ENCODE data around the gene JAG1. TPM values are rescaled to one million over a fixed set of nuclear protein-coding genes. Genes with fewer than 3 reads are reported as not detected.

The JAG1 gene
- total RNA-seq, 4 donors from 2014 or later = 89.6 to 182 (median 123) TPM

DNA sequence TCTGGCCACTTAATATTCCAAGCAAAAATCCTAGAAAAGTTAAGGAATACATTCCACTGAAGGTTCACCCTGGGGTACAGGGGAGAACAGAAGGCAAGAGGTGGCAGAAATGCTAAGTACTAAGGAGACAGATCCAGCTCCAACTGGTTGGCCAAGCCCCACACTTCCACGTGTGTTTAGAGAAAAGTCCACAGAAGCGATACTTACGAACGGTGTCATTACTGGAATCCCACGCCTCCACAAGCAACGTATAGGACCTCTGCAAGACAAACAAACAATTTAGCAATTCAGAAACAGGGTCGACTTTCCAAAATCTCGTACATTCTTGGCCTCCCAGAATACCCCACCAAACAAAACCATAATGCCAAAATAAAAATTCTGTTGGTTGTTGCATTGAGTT is 10.0 kb downstream of the JAG1 start:
- Histone ChIP-seq H3K4me3 (no peak overlapping the region), H3K9me3 (no peaks in the 10 kb centered on the region), H3K27ac (peak overlapping the region; percentile 83 to 100 (median 98)), H3K36me3 (peaks cover 10 to 83% (median 21%) of the 10 kb centered on the region in 3 donors), H3K4me1 (peaks cover 37 to 100% (median 95%) of the 10 kb centered on the region in 3 donors), H3K27me3 (no peaks in the 10 kb centered on the region)
- intact Hi-C loops (cut with DNase I) = loop anchor here (10.0 kb wide), 2 partner anchors 69 to 109 kb away; no protein-coding TSS in a partner anchor
- TF ChIP-seq, protein P1, sequence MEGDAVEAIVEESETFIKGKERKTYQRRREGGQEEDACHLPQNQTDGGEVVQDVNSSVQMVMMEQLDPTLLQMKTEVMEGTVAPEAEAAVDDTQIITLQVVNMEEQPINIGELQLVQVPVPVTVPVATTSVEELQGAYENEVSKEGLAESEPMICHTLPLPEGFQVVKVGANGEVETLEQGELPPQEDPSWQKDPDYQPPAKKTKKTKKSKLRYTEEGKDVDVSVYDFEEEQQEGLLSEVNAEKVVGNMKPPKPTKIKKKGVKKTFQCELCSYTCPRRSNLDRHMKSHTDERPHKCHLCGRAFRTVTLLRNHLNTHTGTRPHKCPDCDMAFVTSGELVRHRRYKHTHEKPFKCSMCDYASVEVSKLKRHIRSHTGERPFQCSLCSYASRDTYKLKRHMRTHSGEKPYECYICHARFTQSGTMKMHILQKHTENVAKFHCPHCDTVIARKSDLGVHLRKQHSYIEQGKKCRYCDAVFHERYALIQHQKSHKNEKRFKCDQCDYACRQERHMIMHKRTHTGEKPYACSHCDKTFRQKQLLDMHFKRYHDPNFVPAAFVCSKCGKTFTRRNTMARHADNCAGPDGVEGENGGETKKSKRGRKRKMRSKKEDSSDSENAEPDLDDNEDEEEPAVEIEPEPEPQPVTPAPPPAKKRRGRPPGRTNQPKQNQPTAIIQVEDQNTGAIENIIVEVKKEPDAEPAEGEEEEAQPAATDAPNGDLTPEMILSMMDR (IDR thresholded peaks at IDR 0.05) = no peak
- TF ChIP-seq POLR2A (IDR thresholded peaks at IDR 0.05) = no peak
- DNase-seq = no peak
- WGBS, 2 donors = 39 to 45% methylated on average over 8 of the region's 8 CpGs

GRCh38 chr20:10662661-10663458 is 10.9 kb downstream of the JAG1 start:
- Histone ChIP-seq H3K36me3 (peaks cover 15 to 83% (median 26%) of the 10 kb centered on the region in 3 donors), H3K4me1 (peaks cover 42 to 100% (median 93%) of the 10 kb centered on the region in 3 donors), H3K4me3 (peak overlapping the region in 1 of 4 donors; percentile 1), H3K27ac (peak overlapping the region; percentile 83 to 100 (median 98)), H3K27me3 (no peaks in the 10 kb centered on the region), H3K9me3 (no peaks in the 10 kb centered on the region)
- WGBS, 2 donors = 49 to 69% methylated on average over 8 of the region's 10 CpGs
- TF ChIP-seq POLR2A (IDR thresholded peaks at IDR 0.05) = no peak
- TF ChIP-seq, protein P1 (IDR thresholded peaks at IDR 0.05) = no peak
- DNase-seq = no peak
- intact Hi-C loops (cut with DNase I) = loop anchor here (10.0 kb wide), 2 partner anchors 68 to 108 kb away; no protein-coding TSS in a partner anchor

GRCh38 chr20:10662151-10662550 is 11.6 kb downstream of the JAG1 start:
- Histone ChIP-seq H3K9me3 (no peaks in the 10 kb centered on the region), H3K4me3 (no peak overlapping the region), H3K27me3 (no peaks in the 10 kb centered on the region), H3K36me3 (peaks cover 17 to 83% (median 30%) of the 10 kb centered on the region in 3 donors), H3K4me1 (peaks cover 43 to 100% (median 93%) of the 10 kb centered on the region in 3 donors), H3K27ac (peak overlapping the region; percentile 74 to 99 (median 88))
- DNase-seq = no peak
- no peak for TF ChIP-seq POLR2A (IDR thresholded peaks at IDR 0.05)
- TF ChIP-seq, protein P1 (IDR thresholded peaks at IDR 0.05) = no peak
- intact Hi-C loops (cut with DNase I) = loop anchor here (10.0 kb wide), 2 partner anchors 67 to 107 kb away; no protein-coding TSS in a partner anchor
- 61 to 63% methylated on average over 4 to 5 of the region's 5 CpGs for WGBS, 2 donors

- DNase-seq = no peak
- WGBS, 2 donors = 57 to 59% methylated on average over 4 of the region's 4 CpGs
- Histone ChIP-seq H3K27me3 (no peaks in the 10 kb centered on the region), H3K27ac (peak overlapping the region; percentile 74 to 99 (median 88)), H3K36me3 (peaks cover 16 to 83% (median 30%) of the 10 kb centered on the region in 3 donors), H3K9me3 (no peaks in the 10 kb centered on the region), H3K4me3 (peak overlapping the region in 1 of 4 donors; percentile 6), H3K4me1 (peaks cover 36 to 100% (median 93%) of the 10 kb centered on the region in 3 donors)
- intact Hi-C loops (cut with DNase I) = loop anchor here (10.0 kb wide), 2 partner anchors 66 to 106 kb away; no protein-coding TSS in a partner anchor
- TF ChIP-seq, protein P1 (IDR thresholded peaks at IDR 0.05) = no peak
- TF ChIP-seq POLR2A (IDR thresholded peaks at IDR 0.05) = no peak
Observed at GRCh38 chr20:10661261-10661660, 12.5 kb downstream of the JAG1 start.

DNA sequence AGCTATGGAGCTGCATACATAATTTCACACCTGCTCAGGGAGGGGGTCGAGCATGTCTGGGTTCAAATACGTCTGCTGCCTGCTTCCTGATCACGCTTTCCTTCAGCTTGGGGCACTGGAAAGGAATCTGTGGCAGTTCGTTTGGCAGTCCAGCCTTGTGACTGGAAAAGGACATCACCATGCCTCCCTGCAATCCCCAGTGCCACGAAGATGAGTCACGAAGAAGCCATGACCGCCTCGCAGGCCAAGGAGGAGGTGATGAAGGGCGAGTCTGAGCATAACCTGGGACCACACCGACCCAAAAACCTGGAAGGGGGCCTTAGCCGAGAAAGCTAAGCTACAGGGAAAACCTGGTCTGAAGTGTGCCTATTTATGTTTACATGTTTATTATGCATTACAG is 13.1 kb downstream of the JAG1 start:
- TF ChIP-seq POLR2A (IDR thresholded peaks at IDR 0.05) = no peak
- TF ChIP-seq, protein P1 (IDR thresholded peaks at IDR 0.05) = no peak
- DNase-seq = no peak
- Histone ChIP-seq H3K4me1 (peaks cover 36 to 100% (median 93%) of the 10 kb centered on the region in 3 donors), H3K36me3 (peaks cover 16 to 86% (median 32%) of the 10 kb centered on the region in 3 donors), H3K4me3 (peak overlapping the region in 1 of 4 donors; percentile 15), H3K9me3 (no peaks in the 10 kb centered on the region), H3K27ac (peak overlapping the region; percentile 74 to 99 (median 88)), H3K27me3 (no peaks in the 10 kb centered on the region)
- WGBS, 2 donors = 25 to 31% methylated on average over 5 to 8 of the region's 11 CpGs
- intact Hi-C loops (cut with DNase I) = loop anchor here (10.0 kb wide), 2 partner anchors 66 to 106 kb away; no protein-coding TSS in a partner anchor
